Activated gamma-delta T cell (primary cell): ENCODE data around the gene MRPS11.
"Not testable (repeated sequence)": the region's sequence is repeated elsewhere in the genome, so short reads cannot be mapped to it uniquely, and the experiment has no call there.

Experiments
- DNase-seq: peaks from one replicate; lab custom pipeline; 2025; lab: John Stamatoyannopoulos, UW

The MRPS11 gene

DNA sequence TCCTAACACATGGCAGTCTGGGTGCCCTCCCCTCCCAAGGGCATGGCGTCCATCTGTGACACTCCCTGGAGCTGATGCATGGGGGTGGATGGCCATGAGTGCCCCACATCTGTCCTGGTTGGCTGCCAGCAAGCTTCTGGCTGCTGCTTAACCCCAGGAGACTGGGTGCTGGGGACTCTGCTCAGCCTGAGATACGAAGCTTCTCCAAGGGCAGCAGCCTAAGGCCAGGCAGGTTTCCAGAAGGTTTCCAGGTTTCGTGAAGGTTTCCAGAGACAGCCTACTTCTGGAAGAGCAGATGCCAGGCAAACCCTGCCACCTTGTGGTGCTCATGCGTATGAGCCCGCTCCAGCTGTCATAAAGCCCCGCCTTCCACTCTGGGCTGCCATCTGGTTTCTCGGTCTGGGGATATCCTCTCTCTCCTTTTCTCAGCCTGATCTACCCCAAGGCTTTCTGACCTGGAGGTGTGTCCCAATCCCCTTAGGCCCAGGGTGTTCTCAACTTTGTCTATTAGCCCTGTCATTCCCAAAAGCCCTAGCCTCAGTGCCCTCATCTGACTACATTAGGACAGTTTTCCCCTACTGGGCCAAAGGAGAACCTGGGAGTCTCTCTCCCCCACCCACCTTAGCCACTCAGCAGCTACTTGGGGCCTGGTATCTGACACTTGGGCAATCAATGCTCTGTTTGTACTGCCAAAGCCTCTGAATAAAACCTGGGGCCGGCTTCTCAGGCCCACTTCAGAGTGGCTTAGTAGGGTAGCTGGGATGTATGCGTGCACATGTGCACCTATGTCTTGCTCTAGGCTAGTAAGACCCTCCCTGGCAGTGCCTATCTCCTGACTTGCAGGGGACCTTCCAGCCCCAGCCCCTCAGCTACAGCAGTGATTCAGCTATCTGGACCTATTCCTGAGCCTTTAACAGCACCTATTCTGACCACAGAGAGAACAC, 12.4 kb upstream of the MRPS11 start:
- no peak for DNase-seq

- DNase-seq: no peak
Observed at GRCh38 chr15:88456733-88457132, 10.8 kb upstream of the MRPS11 start.

DNA sequence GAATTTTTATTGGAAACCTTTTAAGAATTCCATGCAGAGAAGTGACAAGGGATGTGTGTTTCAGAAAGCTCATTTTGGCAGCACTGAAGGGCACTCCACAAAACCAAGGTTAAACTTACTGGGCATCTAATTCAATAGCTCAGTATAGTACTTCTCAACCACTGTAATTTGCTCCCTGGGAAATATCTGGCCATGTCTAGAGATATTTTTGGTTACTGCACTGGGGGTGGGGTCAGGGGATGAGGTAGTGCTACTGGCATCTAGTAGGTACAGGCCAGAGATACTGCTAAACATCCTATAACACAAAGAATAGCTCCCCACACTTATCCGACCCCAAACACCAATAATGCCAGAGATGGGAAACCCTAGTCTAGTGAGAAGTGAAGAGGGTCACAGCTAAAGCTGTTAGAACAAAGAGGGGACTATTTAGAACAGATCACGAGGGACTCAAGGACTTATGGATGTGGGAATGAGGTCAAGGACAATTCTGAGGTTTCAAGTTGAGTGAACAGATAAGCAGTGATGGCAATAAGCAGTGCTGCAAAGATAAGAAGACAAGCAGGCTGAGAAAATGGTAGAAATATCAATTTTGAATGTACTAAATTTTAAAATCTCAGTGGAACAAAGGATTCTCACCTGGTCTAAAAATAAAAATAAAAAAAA, 3.5 kb upstream of the MRPS11 start:
- DNase-seq: no peak

DNA sequence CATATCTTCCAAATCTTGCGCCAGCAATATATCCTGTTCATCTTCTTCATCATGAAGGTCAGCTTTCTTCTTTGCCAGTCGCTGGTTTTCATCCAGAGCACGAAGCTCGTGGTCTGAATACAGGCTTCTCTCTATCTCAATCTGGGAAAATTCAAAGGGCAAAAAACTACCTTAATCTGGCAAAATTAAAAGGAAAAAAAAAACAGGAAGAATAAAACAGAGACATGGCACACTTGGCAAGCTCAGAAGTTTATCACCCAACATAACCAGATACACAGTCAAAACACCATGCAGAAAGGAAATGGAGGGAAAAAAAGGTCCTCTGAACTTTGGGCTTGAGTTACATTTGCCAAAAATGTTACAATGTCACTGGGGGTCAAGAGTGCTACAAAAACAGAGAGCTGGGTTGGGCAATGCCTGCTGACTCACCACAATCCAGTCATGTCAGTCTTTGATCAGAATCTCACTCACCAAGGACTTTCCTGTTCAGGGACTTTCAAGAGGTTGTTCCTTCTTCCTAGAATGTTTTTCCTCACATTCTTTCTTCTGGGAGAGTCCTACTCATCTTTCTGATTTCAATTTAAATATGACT, 1.8 kb upstream of the MRPS11 start:
- no peak for DNase-seq

- no peak for DNase-seq
Observed at GRCh38 chr15:88467935-88468528, 524 bp downstream of the MRPS11 start.

- not testable (repeated sequence) for DNase-seq
Observed at GRCh38 chr15:88468721-88469120, 1.2 kb downstream of the MRPS11 start.

GRCh38 chr15:88469321-88469720, 1.8 kb downstream of the MRPS11 start:
- no peak for DNase-seq

DNA sequence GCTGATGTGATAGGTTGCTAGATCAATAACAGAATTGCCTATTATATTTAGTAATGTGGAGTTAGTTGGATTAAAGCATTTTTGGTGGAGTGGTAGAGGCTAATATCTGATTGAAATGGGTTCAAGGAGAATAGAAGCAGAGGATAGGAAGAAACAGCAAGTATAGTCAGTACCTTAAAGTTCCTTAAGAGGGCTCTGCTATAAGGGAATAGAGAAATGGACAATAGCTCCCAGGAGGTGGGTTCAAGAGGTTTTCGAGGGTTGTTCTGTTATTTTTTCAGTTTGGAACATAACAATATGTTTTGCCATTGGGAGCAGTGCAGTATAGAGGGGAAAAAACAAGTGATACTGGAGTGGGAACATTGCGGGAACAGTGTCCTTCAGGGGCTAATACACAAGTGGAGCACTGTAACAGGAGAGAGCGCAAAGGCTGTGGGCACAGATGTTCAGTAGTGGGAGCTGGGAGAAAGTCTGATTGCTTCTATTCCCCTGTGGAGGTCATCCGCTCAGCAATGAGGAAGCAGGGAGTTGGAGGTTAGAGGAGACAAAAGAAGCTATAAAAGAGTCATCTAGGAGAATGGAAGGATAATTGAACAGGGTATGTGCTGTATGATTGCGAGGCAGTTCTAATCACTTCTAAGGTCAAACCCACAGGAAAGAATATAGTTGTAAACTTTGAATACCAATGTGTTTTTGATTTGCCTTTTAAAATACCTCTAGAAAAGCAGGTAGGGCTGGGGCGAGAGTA, 3.3 kb downstream of the MRPS11 start:
- DNase-seq: no peak

GRCh38 chr15:88472225-88472624, 4.7 kb downstream of the MRPS11 start:
- DNase-seq: no peak

- DNase-seq: not testable (repeated sequence)
Observed at GRCh38 chr15:88473661-88474293, 6.3 kb downstream of the MRPS11 start.

- no peak for DNase-seq
Observed at GRCh38 chr15:88476635-88477060, 9.1 kb downstream of the MRPS11 start.

DNA sequence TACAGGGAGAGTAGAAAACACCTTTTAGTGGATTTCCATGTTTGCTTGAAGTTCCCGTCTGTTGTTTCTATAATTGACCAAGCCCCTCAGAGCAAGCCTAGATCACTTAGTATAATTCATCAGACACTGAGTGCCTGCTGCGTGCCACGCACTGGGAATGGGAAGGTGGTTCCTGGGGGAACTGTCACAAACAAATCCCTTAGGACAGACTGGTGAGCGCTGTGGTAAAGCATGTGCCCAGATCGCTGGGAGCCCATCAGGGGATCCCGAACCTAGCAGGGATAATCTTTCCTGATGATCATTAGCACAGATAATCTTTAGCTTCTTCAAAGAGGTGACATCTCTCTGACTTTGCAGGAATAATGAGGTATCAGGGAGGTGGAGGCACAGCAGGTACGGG, 9.6 kb downstream of the MRPS11 start:
- DNase-seq: no peak

DNA sequence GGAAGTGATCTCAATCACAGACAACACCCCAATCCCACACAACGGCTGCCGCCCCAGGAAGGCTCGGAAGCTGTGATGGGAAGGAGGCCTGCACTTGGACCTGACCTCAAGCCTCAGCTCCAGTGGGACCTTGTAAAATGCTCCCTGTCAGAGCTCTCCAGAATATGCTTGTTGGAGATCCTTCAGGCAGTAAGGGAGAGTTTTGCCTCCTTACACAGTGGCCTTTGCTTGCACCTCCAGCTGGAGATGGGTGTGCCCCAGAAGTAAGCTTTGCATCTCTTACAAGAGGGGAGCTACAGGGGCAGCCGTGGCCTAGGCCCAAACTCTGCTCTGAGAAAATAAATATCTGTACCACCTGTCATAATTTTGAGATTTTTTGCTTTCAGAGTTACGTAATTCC, 10.4 kb downstream of the MRPS11 start:
- DNase-seq: no peak

DNA sequence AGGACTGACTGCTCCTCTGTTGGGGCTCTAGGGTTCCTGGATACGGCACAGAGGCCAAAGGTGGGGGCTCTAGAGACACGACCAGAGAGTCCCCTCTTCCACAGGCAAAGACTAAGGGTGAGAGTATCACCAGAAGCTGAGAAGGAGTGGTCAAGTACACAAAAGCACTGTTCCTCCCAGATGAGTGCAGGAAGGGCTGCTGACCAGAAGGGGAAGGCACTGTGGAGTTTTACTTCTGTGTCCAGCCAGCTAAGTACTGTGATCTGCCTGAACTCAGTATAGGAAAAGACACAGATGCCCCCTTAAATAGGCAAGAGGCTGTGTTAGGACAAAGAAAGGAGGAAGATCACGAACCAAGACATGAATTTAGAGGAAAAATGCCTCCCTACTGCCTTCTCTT, 11.7 kb downstream of the MRPS11 start:
- no peak for DNase-seq

DNA sequence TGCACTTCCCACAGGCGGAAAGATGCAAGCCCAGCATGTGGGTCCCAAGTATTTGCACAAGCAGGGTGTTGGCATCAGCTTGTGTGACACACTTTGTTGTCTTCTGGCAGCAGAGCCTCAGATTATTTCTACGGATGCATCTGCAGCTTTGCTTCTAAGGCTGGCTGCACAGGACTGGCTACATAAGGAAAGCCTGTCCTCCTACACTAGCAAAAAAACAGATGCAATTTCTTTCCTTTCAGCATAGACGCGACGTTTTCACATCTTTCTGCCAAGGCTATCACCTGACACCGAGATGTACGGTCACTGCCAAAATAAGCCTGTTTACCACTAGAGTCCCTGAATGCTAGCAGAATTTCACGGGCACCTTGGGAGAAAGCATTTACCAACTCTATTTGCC, 13.5 kb downstream of the MRPS11 start:
- DNase-seq: no peak

- no peak for DNase-seq
Observed at GRCh38 chr15:88482263-88482662, 14.8 kb downstream of the MRPS11 start.

GRCh38 chr15:88484682-88485331, 17.3 kb downstream of the MRPS11 start:
- no peak for DNase-seq

GRCh38 chr15:88487178-88487795, 19.8 kb downstream of the MRPS11 start:
- no peak for DNase-seq

- DNase-seq: no peak
Observed at GRCh38 chr15:88487796-88488523, 20.5 kb downstream of the MRPS11 start.

DNA sequence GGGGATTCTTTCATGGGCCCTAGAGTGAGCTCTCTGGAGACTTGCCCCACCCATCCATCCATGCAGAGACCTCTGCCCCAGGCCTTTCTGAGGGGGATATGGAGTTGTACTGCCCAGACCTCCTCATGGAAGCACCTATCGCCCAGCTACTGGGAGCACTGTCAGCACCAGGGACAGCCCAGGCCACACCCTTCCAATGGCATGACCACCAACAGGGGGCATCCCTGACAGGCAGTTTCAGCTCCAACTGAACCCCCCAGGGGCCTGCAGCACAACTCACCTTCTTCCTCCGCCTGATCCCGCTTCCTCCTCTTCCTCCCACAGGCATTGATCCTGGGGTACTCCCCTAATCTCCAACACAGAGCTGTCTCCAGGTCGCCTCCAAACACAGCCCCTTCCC, 21.8 kb downstream of the MRPS11 start:
- DNase-seq: no peak
